Fibroblast of villous mesenchyme (primary cell): Measurements from ENCODE around the gene TOR4A. TPM values are rescaled to one million over a fixed set of nuclear protein-coding genes. Genes with fewer than 3 reads are reported as not detected.
A peak's percentile ranks its signal among the peaks of the same experiment; 100 is the strongest.

Source experiments
- DNase-seq: peaks from one replicate; pipeline ENCODE4 v3.0.0-alpha.2; 2010; ENCODE audit warnings: low read depth
- H3K4me3 ChIP-seq: 2 replicates; pipeline ENCODE4 v1.5.1; 2011; ENCODE audit warnings: low read depth, mild to moderate bottlenecking, low read length
- total RNA-seq: library from RNA; depleted of rRNA; stranded (reverse); fragments of >200 nt; gene quantifications from 2 replicates; pipeline ENCODE4 v1.2.3, GENCODE V29; 2012
- TF ChIP-seq, protein P1 (sequence below): IDR thresholded peaks from 2 replicates; pipeline ENCODE4 v1.5.1; 2012; ENCODE audit warnings: low read depth, mild to moderate bottlenecking, low read length; ENCODE audit not compliant: insufficient read depth

The TOR4A gene
- total RNA-seq, 1 donor: 42.3 TPM

DNA sequence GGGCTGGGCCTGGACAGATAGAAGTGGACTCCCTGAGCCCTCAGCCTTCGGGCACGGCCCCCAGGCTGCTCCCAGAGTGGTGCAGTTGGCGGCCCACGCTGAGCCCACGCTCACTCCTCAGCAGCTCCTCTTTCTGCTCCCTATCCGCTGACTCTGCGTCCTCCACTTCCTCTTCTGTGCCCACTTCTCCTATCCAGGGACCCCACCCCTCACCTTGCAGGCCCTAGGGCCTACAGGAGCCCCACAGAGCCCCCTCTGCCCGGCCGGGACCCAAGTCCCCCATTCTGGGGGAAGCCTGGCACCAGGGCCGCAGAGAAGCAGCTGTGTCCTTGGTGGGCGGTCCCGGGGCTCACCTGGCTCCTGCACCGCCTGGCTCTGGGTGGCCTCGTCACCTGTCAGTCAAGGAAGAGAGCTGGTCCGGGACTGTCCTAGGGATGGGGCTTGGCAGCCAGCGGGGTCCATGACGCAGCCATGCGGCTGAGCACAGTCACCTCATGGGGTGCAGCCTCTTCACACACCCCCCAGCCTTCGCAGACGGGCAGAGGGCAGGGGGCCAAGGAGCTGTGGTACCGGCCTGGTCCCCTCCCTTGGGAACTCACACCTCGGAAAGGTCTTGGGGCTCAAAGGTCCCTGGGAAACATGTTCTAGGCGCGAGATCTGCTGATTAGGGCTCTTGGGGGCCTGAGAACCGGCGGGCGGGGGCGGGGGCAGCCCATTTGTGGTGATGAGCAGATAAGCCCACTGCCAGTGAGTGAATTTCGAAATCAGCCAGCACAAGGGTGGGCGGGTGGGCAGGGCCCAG is 29.9 kb downstream of the TOR4A start:
- TF ChIP-seq, protein P1, sequence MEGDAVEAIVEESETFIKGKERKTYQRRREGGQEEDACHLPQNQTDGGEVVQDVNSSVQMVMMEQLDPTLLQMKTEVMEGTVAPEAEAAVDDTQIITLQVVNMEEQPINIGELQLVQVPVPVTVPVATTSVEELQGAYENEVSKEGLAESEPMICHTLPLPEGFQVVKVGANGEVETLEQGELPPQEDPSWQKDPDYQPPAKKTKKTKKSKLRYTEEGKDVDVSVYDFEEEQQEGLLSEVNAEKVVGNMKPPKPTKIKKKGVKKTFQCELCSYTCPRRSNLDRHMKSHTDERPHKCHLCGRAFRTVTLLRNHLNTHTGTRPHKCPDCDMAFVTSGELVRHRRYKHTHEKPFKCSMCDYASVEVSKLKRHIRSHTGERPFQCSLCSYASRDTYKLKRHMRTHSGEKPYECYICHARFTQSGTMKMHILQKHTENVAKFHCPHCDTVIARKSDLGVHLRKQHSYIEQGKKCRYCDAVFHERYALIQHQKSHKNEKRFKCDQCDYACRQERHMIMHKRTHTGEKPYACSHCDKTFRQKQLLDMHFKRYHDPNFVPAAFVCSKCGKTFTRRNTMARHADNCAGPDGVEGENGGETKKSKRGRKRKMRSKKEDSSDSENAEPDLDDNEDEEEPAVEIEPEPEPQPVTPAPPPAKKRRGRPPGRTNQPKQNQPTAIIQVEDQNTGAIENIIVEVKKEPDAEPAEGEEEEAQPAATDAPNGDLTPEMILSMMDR: no peak
- no peak overlapping the region for H3K4me3 ChIP-seq
- peak; percentile 25 for DNase-seq

DNA sequence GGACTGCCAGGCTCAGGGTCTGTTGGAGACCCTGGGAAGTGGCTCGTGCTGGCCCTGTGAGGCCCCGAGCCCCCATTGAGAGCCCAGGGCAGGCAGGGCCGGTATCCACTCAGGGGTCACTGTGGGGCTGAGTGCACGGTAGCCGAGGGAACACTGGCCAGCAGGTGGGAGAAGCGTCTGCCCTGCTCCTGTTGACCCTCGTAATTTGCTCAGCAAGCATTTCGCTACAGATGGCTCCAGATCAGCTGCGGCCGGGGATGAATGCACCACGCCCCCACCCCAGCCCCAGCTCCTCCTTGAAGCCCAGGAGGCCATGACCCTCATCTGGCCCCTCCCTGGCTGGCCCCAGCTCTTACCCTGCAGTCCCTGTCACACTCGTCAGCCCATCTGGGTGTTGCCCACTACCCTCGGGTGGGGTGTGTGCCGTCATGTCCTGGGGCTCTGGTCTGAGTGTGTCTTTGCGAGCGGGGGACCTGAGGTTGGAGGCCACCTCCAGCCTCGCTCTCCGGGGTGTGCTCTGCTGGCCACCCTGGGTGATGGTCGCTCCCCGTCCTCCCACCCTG is 30.6 kb downstream of the TOR4A start:
- no peak overlapping the region for H3K4me3 ChIP-seq
- TF ChIP-seq, protein P1: no peak
- DNase-seq: peak; percentile 32

DNA sequence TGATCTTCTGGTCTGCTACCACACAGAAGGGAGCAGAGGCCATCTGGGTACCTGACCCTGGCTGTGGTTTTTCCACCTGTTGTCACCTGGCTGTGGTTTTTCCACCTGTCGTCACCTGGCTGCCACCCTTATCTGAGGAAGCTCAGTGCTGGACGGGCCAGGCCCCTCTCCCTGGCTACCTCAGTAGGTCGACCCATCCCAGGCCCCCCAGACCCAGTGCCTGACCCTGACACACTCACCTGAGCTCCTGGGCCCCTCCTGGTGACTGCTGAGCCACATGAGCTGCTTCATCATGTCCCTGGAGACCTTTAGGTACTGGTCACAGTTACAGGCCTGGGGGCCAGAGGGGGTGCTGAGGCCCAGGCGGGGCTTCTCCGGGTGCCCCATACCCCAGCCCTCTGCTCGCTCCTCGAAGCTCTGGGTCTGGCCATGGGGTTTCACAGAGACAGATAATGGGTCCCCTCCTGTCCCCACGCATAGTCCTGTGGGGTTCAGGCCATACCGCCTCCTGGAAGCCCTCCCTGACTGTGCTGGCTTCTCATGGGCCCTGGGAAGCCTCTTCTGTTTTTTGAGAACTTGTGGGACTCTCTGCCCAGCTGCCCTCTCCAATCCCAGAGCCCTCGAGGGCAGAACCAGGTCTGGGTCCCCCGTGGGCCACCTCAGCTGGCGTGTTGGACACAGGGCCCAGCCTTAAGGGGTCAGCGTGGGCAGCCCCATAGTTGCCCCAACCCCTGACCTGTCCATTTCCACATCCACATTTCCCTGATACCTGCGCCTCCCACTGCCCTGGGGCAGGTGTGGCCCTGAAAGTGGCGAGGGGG is 32.1 kb downstream of the TOR4A start:
- TF ChIP-seq, protein P1: no peak
- no peak for DNase-seq
- no peak overlapping the region for H3K4me3 ChIP-seq

DNA sequence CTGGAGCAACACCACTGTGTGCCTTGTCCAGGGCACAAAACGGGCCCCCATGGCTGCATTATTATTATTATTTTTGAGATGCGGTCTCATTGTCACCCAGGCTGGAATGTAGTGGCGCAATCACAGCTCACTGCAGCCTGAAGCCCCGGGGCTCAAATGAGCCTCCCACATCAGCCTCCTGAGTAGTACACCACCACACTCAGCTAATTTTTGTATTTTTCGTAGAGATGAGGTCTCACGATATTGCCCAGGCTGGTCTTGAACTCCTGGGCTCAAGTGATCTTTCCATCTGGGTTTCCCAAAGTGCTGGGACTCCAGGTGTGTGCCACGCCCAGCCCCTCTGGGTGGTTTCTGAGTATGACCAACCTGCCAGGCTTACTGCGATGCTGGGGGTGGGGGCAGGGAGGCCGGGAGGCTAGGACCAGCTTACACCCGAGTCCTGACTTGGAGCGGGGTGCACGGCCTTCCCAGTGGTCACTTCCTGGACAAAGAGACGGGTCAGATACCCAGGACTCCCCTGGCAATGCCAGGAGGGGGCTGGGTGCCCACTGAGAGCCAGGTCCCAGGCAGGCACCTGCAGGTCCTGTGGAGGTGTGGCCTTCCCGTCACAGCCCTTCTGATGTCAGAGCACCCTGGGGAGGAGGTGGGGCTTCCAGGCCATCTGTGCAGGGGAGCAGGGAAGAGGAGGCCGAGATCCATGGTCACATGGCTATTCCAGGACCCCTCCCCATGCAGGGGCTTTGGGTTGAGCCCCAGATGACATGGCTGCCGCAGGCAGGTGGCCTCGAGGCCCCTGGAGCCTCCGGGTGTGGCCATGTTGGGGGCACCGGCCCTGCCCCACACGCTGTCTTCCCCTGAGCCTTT is 32.9 kb downstream of the TOR4A start:
- H3K4me3 ChIP-seq: no peak overlapping the region
- no peak for DNase-seq
- TF ChIP-seq, protein P1: no peak

DNA sequence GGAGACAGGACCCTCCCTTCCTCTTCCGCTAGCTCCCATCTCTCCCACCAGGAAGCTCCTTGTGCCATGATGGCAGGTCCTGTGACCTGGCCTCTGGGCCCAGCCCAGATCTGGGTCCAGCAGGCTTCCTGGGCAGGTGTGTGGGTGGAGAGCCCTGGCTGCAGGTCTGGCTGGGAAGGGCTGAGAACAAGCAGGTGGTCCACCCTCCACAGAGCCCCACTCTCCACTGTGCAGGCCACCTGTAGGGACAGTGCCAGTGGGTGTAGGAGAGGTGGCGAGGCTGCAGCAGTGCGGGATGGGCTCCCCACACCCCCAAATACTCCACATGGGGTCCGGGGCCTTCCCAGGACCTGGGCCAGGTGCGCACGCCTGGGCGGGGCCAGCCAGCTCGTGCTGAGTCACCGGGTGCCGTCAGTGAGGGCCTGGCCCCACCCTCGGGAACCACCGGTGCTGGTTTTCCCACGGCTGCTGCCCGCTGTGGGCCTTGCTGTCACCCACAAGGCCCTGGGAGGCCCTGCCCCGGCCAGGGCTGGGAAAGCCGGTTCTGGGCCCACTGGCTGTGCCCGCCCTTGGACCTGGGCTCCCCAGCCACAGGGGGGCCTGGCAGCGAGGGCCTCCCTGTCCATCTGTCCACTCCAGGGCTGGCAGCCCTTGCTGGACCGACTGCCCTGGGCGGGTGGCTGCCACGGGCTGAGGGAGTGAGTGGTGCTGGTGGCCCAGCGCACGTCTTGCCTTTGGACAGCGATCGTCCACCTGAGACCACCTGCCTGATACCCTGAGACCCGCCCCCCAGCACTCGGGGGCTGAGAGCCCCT is 33.9 kb downstream of the TOR4A start:
- peak; percentile 27 for DNase-seq
- H3K4me3 ChIP-seq: no peak overlapping the region
- TF ChIP-seq, protein P1: no peak
